ENCODE measurements around the gene C19orf12.
"Not testable (repeated sequence)": the region's sequence is repeated elsewhere in the genome, so short reads cannot be mapped to it uniquely, and the experiment has no call there.

The C19orf12 gene

GRCh38 chr19:29674374-29675119, 40.5 kb downstream of the C19orf12 start:
- no peaks in the 10 kb centered on the region for H3K36me3 ChIP-seq (ENCODE audit: insufficient read depth, low read length)
- H3K79me2 ChIP-seq (ENCODE audit: control insufficient read depth, insufficient read depth, low read length, unreplicated experiment): peaks cover 3% of the 10 kb centered on the region
- no peak overlapping the region for H2AFZ ChIP-seq (ENCODE audit: low read length, unreplicated experiment)
- no peaks in the 10 kb centered on the region for H3K27me3 ChIP-seq (ENCODE audit: insufficient read depth, low read length)
- H3K27ac ChIP-seq (ENCODE audit: low read depth, low read length): no peak overlapping the region
- peaks cover 9% of the 10 kb centered on the region for H3K4me1 ChIP-seq (ENCODE audit: control insufficient read depth, insufficient read depth, low read length, unreplicated experiment)
- no peak overlapping the region for H3K4me3 ChIP-seq (ENCODE audit: low read depth, low read length)

- Histone ChIP-seq H2AFZ (ENCODE audit: low read length, unreplicated experiment) (no peak overlapping the region), H3K79me2 (ENCODE audit: control insufficient read depth, insufficient read depth, low read length, unreplicated experiment) (peaks cover 3% of the 10 kb centered on the region), H3K4me1 (ENCODE audit: control insufficient read depth, insufficient read depth, low read length, unreplicated experiment) (peaks cover 9% of the 10 kb centered on the region), H3K36me3 (ENCODE audit: insufficient read depth, low read length) (no peaks in the 10 kb centered on the region), H3K27ac (ENCODE audit: low read depth, low read length) (no peak overlapping the region), H3K27me3 (ENCODE audit: insufficient read depth, low read length) (no peaks in the 10 kb centered on the region), H3K4me3 (ENCODE audit: low read depth, low read length) (no peak overlapping the region)
Observed at GRCh38 chr19:29673451-29674371, 41.4 kb downstream of the C19orf12 start.

DNA sequence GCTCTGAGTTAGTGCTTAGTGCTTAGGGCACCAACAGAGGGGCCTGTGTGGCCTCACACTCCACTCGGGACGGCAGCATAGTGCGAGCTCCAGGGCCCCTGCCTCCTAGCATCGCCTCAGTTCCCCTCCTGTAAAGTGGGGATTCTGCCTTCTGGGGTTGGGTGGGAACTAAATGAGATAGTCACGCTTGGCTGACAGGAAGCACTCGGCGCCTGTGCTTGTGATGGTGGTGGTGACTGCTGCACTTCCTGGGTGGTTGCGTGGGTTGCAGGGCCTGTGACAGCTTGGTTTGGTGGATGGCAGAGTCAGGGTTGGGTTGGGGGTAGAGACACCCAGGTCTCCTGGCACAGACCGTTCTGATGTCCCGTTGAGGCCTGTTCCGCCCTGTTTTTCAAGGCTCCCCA, 42.1 kb downstream of the C19orf12 start:
- H3K79me2 ChIP-seq (ENCODE audit: control insufficient read depth, insufficient read depth, low read length, unreplicated experiment): peaks cover 5% of the 10 kb centered on the region

DNA sequence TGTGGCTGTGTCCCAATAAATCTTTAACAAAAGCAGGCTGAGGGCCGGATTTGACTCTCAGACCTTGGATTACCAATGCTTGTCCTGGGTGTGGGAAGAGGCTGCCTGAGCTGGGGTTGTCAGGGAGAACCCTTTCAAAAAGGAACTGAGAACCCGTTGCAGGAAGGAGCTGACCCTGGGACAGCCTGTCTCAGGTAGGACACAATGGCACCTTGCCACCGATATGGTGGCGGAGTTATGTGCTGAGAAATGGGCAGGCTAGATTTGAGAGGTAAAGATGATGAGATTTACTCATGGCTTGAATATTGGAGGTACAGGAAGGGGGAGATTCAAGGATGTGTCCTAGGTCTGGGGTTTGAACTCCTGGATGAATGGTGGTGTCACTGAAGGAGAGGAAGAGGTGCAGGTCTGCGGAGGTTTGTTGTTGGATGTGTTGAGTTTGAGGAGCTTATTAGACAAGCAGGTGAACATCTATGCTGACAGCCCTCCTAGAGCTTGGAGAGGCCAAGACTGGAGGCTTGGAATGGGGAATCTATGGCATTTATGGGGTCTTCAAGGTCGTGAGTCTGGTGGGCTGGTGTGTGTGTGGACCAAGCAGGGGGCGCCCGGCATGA, 42.6 kb downstream of the C19orf12 start:
- Histone ChIP-seq H3K27ac (ENCODE audit: low read depth, low read length) (no peak overlapping the region), H3K27me3 (ENCODE audit: insufficient read depth, low read length) (no peaks in the 10 kb centered on the region), H3K36me3 (ENCODE audit: insufficient read depth, low read length) (no peaks in the 10 kb centered on the region), H3K4me1 (ENCODE audit: control insufficient read depth, insufficient read depth, low read length, unreplicated experiment) (peaks cover 18% of the 10 kb centered on the region), H2AFZ (ENCODE audit: low read length, unreplicated experiment) (no peak overlapping the region), H3K4me3 (ENCODE audit: low read depth, low read length) (no peak overlapping the region), H3K79me2 (ENCODE audit: control insufficient read depth, insufficient read depth, low read length, unreplicated experiment) (peaks cover 9% of the 10 kb centered on the region)

More for the DNA sequence above, 42.1 kb downstream of the C19orf12 start:
- H3K27me3 ChIP-seq (ENCODE audit: insufficient read depth, low read length): no peaks in the 10 kb centered on the region
- no peaks in the 10 kb centered on the region for H3K36me3 ChIP-seq (ENCODE audit: insufficient read depth, low read length)
- no peak overlapping the region for H2AFZ ChIP-seq (ENCODE audit: low read length, unreplicated experiment)
- peaks cover 13% of the 10 kb centered on the region for H3K4me1 ChIP-seq (ENCODE audit: control insufficient read depth, insufficient read depth, low read length, unreplicated experiment)
- no peak overlapping the region for H3K4me3 ChIP-seq (ENCODE audit: low read depth, low read length)
- H3K27ac ChIP-seq (ENCODE audit: low read depth, low read length): no peak overlapping the region

DNA sequence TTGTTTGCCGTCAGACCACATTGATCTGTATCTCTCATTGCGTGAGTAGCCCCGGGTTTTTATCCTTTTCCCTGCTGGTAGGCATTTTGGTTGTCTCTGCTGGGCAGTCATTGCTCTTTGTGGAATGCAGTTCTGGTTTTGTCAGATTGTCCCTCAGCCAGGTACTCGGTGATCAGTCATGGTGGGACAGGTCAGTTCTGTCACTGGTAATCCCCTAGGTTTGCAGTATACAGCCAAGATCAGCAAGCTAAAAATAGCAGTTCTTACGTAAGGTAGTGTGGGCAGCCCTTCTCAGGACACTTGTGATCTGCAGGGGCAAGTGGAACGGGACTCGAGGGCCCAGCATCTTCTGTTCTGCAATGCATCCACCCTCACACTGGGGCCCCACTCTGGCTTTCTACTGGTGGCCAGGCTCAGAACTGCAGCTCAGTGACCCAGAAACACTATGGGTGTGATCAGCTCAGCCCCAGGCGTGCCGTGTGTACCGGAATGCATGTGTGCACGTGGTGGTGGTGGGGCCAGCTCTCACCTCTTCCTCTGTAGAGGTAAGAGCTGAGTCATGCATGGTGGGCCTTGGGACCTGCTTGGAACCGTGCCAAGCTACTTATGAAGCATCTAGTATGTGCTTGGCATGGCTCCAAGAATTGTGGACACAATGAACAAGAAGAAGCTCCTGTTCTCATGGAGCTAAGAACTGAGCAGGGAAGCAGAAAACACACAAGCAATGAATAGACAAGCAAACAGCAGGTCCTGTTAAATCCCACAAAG, 43.5 kb downstream of the C19orf12 start:
- no peak overlapping the region for H3K27ac ChIP-seq (ENCODE audit: low read depth, low read length)
- no peak overlapping the region for H3K4me3 ChIP-seq (ENCODE audit: low read depth, low read length)
- peaks cover 9% of the 10 kb centered on the region for H3K79me2 ChIP-seq (ENCODE audit: control insufficient read depth, insufficient read depth, low read length, unreplicated experiment)
- peaks cover 24% of the 10 kb centered on the region for H3K4me1 ChIP-seq (ENCODE audit: control insufficient read depth, insufficient read depth, low read length, unreplicated experiment)
- H3K27me3 ChIP-seq (ENCODE audit: insufficient read depth, low read length): no peaks in the 10 kb centered on the region
- no peaks in the 10 kb centered on the region for H3K36me3 ChIP-seq (ENCODE audit: insufficient read depth, low read length)
- H2AFZ ChIP-seq (ENCODE audit: low read length, unreplicated experiment): no peak overlapping the region

DNA sequence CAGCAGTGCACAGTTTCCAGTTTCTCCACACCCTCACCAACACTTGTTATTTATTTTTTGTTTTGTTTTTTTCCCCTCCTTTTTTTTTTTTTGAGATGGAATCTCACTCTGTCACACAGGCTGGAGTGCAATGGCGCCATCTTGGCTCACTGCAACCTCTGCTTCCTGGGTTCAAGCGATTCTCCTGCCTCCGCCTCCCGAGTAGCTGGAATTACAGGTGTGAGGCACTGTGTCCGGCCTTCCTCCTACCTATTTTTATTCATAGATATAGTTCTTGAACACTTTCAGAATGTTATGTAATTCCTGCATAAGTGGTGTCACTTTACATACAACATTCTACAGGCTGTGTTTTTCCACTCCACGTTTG, 44.1 kb downstream of the C19orf12 start:
- not testable (repeated sequence) for H3K79me2 ChIP-seq (ENCODE audit: control insufficient read depth, insufficient read depth, low read length, unreplicated experiment); H3K27me3 ChIP-seq (ENCODE audit: insufficient read depth, low read length); H3K36me3 ChIP-seq (ENCODE audit: insufficient read depth, low read length); H3K4me3 ChIP-seq (ENCODE audit: low read depth, low read length); H2AFZ ChIP-seq (ENCODE audit: low read length, unreplicated experiment); H3K27ac ChIP-seq (ENCODE audit: low read depth, low read length)
- peaks cover 24% of the 10 kb centered on the region for H3K4me1 ChIP-seq (ENCODE audit: control insufficient read depth, insufficient read depth, low read length, unreplicated experiment)

DNA sequence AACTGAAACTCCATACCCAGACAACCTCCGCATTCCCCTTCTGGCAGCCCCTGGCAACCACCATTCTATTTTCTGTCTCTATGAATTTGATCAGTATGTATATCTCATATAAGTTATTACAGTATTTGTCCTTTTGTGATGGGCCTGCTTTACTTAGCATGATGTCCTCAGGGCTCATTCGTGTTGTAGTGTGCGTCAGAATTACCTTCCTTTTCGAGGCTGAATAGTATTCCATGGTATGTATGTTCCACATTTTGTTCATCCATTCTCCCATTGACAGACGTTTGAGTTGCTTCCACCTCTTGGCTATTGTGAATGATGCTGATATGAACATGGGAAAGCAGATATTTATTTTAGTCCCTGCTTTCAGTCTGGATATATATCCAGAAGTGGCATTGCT, 44.8 kb downstream of the C19orf12 start:
- H3K4me3 ChIP-seq (ENCODE audit: low read depth, low read length): no peak overlapping the region
- no peak overlapping the region for H2AFZ ChIP-seq (ENCODE audit: low read length, unreplicated experiment)
- H3K79me2 ChIP-seq (ENCODE audit: control insufficient read depth, insufficient read depth, low read length, unreplicated experiment): peaks cover 9% of the 10 kb centered on the region
- no peaks in the 10 kb centered on the region for H3K36me3 ChIP-seq (ENCODE audit: insufficient read depth, low read length)
- peaks cover 24% of the 10 kb centered on the region for H3K4me1 ChIP-seq (ENCODE audit: control insufficient read depth, insufficient read depth, low read length, unreplicated experiment)
- no peaks in the 10 kb centered on the region for H3K27me3 ChIP-seq (ENCODE audit: insufficient read depth, low read length)
- no peak overlapping the region for H3K27ac ChIP-seq (ENCODE audit: low read depth, low read length)

DNA sequence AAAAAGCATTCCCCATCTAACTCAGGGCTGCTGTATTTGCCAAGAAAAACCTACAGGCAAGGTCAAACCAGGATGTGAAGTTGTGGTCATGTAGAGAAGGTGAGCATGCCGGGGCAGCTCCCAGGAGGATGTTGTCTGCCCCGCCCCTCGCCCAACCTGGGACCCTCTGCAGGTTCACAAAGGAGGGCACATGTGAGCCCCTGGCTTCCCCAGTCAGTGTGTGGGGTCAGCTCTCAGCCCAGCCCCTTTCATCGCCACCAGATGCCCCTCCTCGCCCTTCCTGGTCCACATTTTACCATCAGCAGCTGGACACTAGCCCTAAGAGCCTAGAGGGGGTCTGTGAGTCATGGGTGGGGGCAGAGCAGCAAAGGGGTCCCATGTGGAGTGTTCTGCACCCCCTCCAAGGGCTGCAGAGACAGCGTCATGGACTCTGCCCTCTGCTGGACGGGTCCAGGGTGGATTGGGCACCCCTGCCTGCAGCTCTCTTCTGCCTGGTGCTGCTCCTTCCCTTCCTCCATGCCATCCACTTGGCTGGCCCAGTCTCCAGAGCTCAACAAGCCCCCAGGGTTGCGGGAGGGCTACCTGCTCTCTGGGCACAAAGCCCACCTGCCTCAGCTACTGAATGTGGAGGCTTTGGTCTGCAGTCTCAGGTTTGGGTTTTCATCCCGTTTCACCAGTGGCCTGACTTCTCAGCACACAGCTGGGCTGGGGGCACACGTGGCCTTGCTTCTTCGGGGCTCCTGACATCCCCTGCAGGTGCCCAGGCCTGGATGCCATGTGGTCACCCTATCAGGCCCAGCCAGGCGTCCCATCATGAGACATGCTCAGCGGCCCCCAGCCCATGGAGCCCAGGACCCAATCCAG, 46.1 kb downstream of the C19orf12 start:
- no peak overlapping the region for H3K27ac ChIP-seq (ENCODE audit: low read depth, low read length)
- H3K79me2 ChIP-seq (ENCODE audit: control insufficient read depth, insufficient read depth, low read length, unreplicated experiment): peaks cover 9% of the 10 kb centered on the region
- no peaks in the 10 kb centered on the region for H3K36me3 ChIP-seq (ENCODE audit: insufficient read depth, low read length)
- peaks cover 24% of the 10 kb centered on the region for H3K4me1 ChIP-seq (ENCODE audit: control insufficient read depth, insufficient read depth, low read length, unreplicated experiment)
- H3K27me3 ChIP-seq (ENCODE audit: insufficient read depth, low read length): no peaks in the 10 kb centered on the region
- no peak overlapping the region for H3K4me3 ChIP-seq (ENCODE audit: low read depth, low read length)
- no peak overlapping the region for H2AFZ ChIP-seq (ENCODE audit: low read length, unreplicated experiment)

GRCh38 chr19:29667901-29668341, 47.1 kb downstream of the C19orf12 start:
- peaks cover 29% of the 10 kb centered on the region for H3K4me1 ChIP-seq (ENCODE audit: control insufficient read depth, insufficient read depth, low read length, unreplicated experiment)
- no peaks in the 10 kb centered on the region for H3K36me3 ChIP-seq (ENCODE audit: insufficient read depth, low read length)
- no peak overlapping the region for H3K4me3 ChIP-seq (ENCODE audit: low read depth, low read length)
- no peak overlapping the region for H2AFZ ChIP-seq (ENCODE audit: low read length, unreplicated experiment)
- no peak overlapping the region for H3K27ac ChIP-seq (ENCODE audit: low read depth, low read length)
- peaks cover 9% of the 10 kb centered on the region for H3K79me2 ChIP-seq (ENCODE audit: control insufficient read depth, insufficient read depth, low read length, unreplicated experiment)
- H3K27me3 ChIP-seq (ENCODE audit: insufficient read depth, low read length): no peaks in the 10 kb centered on the region
